Prostate gland (tissue), 2 donors: Measurements from ENCODE around the gene ZNF280C. TPM values are rescaled to one million over a fixed set of nuclear protein-coding genes. Genes with fewer than 3 reads are reported as not detected.

Source experiments
- DNase-seq: peaks from one replicate; pipeline ENCODE4 v3.0.0-alpha.2; 2019; ENCODE audit warnings: low spot score
- H3K27ac ChIP-seq, 2 donors: fragments of 200-600 bp; sonication (generic); 2 replicates each; pipeline ENCODE4 v1.5.1; 2017 to 2019
- H3K27me3 ChIP-seq: fragments of 200-600 bp; sonication (generic); replicated peaks from 2 replicates; pipeline ENCODE4 v1.5.1; 2019; ENCODE audit not compliant: insufficient read depth
- H3K36me3 ChIP-seq, 2 donors: fragments of 200-600 bp; sonication (generic); 1 replicate in 1 of 2; 2 replicates in 1 of 2; pipeline versions ENCODE4 v1.5.1 to v1.8.1; 2017 to 2019
- H3K4me1 ChIP-seq: fragments of 200-600 bp; sonication (generic); replicated peaks from 2 replicates; pipeline ENCODE4 v1.5.1; 2019
- H3K4me3 ChIP-seq, 2 donors: fragments of 200-600 bp; sonication (generic); 2 replicates each; pipeline ENCODE4 v1.5.1; 2017 to 2019
- H3K9me3 ChIP-seq: fragments of 200-600 bp; sonication (generic); 2 replicates; pipeline ENCODE4 v1.5.1; 2017
- CTCF ChIP-seq, 4 experiments: fragments of 200-600 bp in 2 of 4; fragments of 450-650 bp in 2 of 4; sonication (generic) in 2 of 4; IDR thresholded peaks; 1 replicate in 3 of 4; 2 replicates in 1 of 4; pipeline ENCODE4 v1.5.1; 2016 to 2019; ENCODE audit warnings: antibody characterized with exemption in 4 of 4, mild to moderate bottlenecking in 2 of 4, moderate library complexity in 2 of 4
- POLR2A ChIP-seq: fragments of 450-650 bp; IDR thresholded peaks from one replicate; pipeline ENCODE4 v1.6.1; 2016; ENCODE audit warnings: antibody characterized with exemption, mild to moderate bottlenecking
- POLR2AphosphoS5 ChIP-seq: sonication (generic); formaldehyde crosslinking; IDR thresholded peaks from one replicate; pipeline ENCODE4 v1.6.1; 2017; ENCODE audit warnings: antibody characterized with exemption
- WGBS: methylation state at CpG from one replicate; pipeline ENCODE4 v1.1.5; 2018; 5-methylcytosine and 5-hydroxymethylcytosine counted together
- intact Hi-C: fragments of 100-400 bp; cut with DNase I; formaldehyde crosslinking; loops from one replicate; pipeline ENCODE4 v1.14.2; 2022
- total RNA-seq, 2 donors: library from RNA; depleted of rRNA; stranded (reverse); fragments of >200 nt; gene quantifications; one replicate each; pipeline ENCODE4 v1.1.0, GENCODE V29; 2016

ZNF280C gene
- total RNA-seq, 2 donors from 2014 or later, result 4.1 to 19.0 TPM

DNA sequence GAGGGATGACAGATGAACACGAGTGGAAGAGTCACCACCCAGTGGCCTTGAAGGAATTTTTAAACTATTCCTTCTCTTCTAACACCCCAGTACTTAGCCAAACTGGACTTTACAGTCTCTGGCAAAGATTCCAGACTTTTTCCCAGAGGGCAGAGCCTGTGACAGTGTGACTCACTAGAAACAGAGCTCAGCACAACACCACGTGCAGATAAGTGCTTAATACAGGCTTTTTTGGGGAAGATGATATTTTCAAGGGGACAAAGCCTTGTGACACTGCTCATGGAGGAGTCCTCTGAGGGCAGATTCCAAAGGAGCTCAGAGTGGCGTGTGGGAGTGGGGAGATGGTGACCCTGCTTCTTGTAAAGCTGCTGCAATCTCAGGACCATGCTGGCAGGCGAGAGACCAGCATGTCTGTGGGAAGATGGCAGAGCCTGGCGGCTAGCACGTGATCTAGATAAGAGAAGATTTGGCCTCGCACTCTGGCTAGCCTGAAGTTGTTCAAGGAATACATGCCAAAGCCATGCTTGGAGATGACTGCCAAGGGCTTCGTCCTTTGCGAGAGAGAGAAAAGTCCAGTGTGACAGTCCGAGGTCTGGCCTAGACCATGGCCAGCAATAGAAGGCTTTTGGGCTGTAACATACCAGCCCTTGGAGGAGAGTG is 94.5 kb downstream of the ZNF280C start:
- WGBS, result 35% methylated on average over 5 of the region's 10 CpGs
- Histone ChIP-seq H3K27ac (no peak overlapping the region), H3K4me3 (no peak overlapping the region), H3K9me3 (no peaks in the 10 kb centered on the region), H3K36me3 (no peaks in the 10 kb centered on the region), H3K27me3 (no peaks in the 10 kb centered on the region), H3K4me1 (no peaks in the 10 kb centered on the region)
- DNase-seq, result no peak
- intact Hi-C loops, result no loop called here
- no peak for TF ChIP-seq POLR2A
- TF ChIP-seq POLR2AphosphoS5, result no peak
- TF ChIP-seq CTCF (IDR thresholded peaks at IDR 0.05), result no peak

DNA sequence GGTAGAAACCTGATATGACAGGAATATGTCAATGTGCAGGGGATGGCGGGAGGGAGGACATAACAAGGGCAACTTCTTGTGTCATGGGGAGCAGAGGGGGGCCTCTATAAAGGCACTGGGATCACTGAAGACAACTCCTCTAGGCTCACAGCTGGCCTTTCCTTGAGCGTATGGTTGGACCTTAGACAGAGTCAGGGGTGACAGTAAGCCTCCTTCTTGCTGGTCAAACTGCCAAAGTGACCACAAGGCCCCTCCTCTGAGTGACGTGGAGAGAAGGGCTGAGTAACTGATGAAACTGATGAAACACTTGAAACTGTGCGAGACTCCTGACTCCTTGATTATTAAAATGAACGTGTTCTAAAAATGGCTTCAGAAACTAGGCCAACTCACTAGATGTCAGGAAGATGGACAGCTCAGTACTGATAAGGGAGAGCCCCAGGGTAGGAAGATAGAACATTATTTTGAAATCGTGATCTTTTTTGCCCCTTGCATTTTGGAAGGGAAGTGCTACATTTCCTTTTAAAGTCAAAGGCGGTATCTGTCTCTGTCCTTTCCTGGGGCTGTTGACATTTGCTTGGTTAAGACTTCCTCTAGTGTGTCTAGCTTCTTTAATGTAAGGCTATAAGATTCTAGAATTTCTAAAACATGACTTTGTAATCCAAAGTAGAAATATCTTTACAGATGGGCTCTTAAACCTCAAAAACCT is 95.4 kb downstream of the ZNF280C start:
- TF ChIP-seq POLR2A (no peak), CTCF (IDR thresholded peaks at IDR 0.05) (no peak), POLR2AphosphoS5 (no peak)
- intact Hi-C loops, result no loop called here
- Histone ChIP-seq H3K27me3 (no peaks in the 10 kb centered on the region), H3K27ac (no peak overlapping the region), H3K4me1 (no peaks in the 10 kb centered on the region), H3K4me3 (no peak overlapping the region), H3K36me3 (no peaks in the 10 kb centered on the region), H3K9me3 (no peaks in the 10 kb centered on the region)
- WGBS, result 67% methylated on average over 7 of the region's 7 CpGs
- DNase-seq, result no peak

DNA sequence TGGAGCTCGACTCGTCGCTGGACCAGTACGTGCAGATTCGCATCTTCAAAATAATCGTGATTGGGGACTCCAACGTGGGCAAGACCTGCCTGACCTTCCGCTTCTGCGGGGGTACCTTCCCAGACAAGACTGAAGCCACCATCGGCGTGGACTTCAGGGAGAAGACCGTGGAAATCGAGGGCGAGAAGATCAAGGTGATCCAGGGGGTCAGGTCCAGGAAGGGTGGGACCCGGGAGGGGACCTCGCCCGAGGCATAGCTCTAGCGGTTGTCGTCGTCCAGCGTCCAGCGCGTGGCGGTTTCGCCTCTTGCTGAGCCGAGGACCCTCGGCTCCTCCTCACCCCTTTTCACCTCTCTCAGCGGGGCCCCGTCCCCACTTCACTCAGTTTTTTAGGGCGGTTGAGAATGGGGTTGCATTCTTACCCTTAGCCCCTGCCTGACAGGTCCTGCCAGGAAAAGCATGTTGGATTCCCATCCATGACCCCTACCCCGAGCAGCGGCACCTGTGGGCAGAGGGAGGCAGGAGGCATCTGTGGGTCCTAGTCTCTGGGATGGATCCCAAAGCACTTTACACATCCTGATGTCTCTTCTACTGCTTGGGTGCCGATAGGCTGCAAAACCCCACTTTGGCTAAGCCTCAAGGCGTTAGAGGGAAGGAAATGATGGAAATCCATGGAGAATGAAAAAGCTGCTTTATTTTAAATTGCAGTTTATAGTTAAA is 96.4 kb downstream of the ZNF280C start:
- Histone ChIP-seq H3K27ac (no peak overlapping the region), H3K9me3 (no peaks in the 10 kb centered on the region), H3K4me1 (no peaks in the 10 kb centered on the region), H3K4me3 (peak overlapping the region; percentile 18 to 28), H3K27me3 (no peaks in the 10 kb centered on the region), H3K36me3 (no peaks in the 10 kb centered on the region)
- intact Hi-C loops, result no loop called here
- 23% methylated on average over 20 of the region's 34 CpGs for WGBS
- no peak for DNase-seq
- TF ChIP-seq CTCF (IDR thresholded peaks at IDR 0.05) (no peak), POLR2AphosphoS5 (no peak), POLR2A (no peak)

GRCh38 chrX:130171446-130172126 is 97.1 kb downstream of the ZNF280C start, which contains the start of gene RAB33A:
TSS of gene RAB33A (plus strand) at chrX:130171962. CDS start at chrX:130172063, 101 bp downstream.
- WGBS, result no CpG with 5 or more reads among the region's 61 CpGs
- Histone ChIP-seq H3K4me1 (no peaks in the 10 kb centered on the region), H3K4me3 (peak within 1 kb of the TSS; percentile 18 to 28), H3K27ac (no peak within 1 kb of the TSS), H3K36me3 (no peaks in the 10 kb centered on the region), H3K27me3 (no peaks in the 10 kb centered on the region), H3K9me3 (no peaks in the 10 kb centered on the region)
- DNase-seq, result no peak
- TF ChIP-seq POLR2A, result no peak
- TF ChIP-seq POLR2AphosphoS5, result no peak
- no peak for TF ChIP-seq CTCF (IDR thresholded peaks at IDR 0.05)
- intact Hi-C loops, result no loop called here
